PFSK-1 (cell line): ENCODE results near the gene RAI2.

Source experiments
- FOXP2 ChIP-seq: optimal IDR thresholded peaks from 2 replicates; pipeline ENCODE3; 2011; ENCODE audit warnings: borderline replicate concordance, control low read depth, inconsistent platforms; ENCODE audit not compliant: insufficient read depth; ENCODE audit errors: extremely low read length, extremely low read depth
- POLR2AphosphoS5 ChIP-seq: IDR thresholded peaks from 2 replicates; pipeline ENCODE4 v1.6.1; 2012; ENCODE audit warnings: low read depth, mild to moderate bottlenecking, control low read depth, low read length, moderate library complexity
- REST ChIP-seq, 2 experiments: IDR thresholded peaks; 2 replicates each; pipeline versions ENCODE4 v1.6.1 to v1.8.0; 2011 to 2012; ENCODE audit warnings: low read depth in 2 of 2, low read length in 2 of 2, control low read depth in 1 of 2, inconsistent platforms in 1 of 2, mild to moderate bottlenecking in 1 of 2, moderate library complexity in 1 of 2; ENCODE audit not compliant: insufficient read depth in 1 of 2
- SIN3A ChIP-seq: IDR thresholded peaks from 2 replicates; pipeline ENCODE4 v1.6.1; 2012; ENCODE audit warnings: mild to moderate bottlenecking, low read length, moderate library complexity, borderline replicate concordance; ENCODE audit not compliant: insufficient read depth
- TAF1 ChIP-seq: IDR thresholded peaks from 2 replicates; pipeline ENCODE4 v1.6.1; 2012; ENCODE audit warnings: low read length, control low read depth, borderline replicate concordance; ENCODE audit not compliant: insufficient read depth

The RAI2 gene

DNA sequence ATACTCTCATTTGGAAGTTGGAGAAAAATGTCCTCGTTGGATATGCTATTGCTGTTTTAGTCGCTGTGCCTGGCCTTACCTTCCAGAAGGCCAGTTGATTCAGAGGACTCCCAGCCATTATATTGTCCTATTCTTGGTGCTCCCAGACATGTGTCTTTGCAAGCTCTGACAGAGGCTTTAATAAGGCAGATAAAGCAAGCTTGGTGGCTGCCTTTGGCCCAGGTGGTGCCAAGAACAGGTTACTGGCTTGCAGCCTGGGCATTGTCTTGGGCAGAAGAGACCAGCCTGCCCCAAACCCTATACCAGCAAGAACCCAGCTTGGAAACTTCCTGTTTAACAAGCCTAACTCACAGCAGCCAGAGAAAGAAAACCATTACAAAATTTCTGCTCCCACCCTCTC, 16.9 kb downstream of the RAI2 start:
- TF ChIP-seq TAF1 (no peak), FOXP2 (no peak), POLR2AphosphoS5 (no peak), SIN3A (no peak), REST (IDR thresholded peaks at IDR 0.05; ENCODE audit: insufficient read depth in 1 of 2, low read depth in 2 of 2, low read length in 2 of 2) (no peak)

GRCh38 chrX:17842769-17843525, 18.2 kb downstream of the RAI2 start:
- no peak for TF ChIP-seq SIN3A
- TF ChIP-seq POLR2AphosphoS5: no peak
- TF ChIP-seq REST (IDR thresholded peaks at IDR 0.05; ENCODE audit: insufficient read depth in 1 of 2, low read depth in 2 of 2, low read length in 2 of 2): no peak
- TF ChIP-seq FOXP2: no peak
- TF ChIP-seq TAF1: no peak

GRCh38 chrX:17839269-17839668, 21.8 kb downstream of the RAI2 start:
- TF ChIP-seq SIN3A: no peak
- no peak for TF ChIP-seq REST (IDR thresholded peaks at IDR 0.05; ENCODE audit: insufficient read depth in 1 of 2, low read depth in 2 of 2, low read length in 2 of 2)
- TF ChIP-seq POLR2AphosphoS5: no peak
- TF ChIP-seq FOXP2: no peak
- TF ChIP-seq TAF1: no peak

DNA sequence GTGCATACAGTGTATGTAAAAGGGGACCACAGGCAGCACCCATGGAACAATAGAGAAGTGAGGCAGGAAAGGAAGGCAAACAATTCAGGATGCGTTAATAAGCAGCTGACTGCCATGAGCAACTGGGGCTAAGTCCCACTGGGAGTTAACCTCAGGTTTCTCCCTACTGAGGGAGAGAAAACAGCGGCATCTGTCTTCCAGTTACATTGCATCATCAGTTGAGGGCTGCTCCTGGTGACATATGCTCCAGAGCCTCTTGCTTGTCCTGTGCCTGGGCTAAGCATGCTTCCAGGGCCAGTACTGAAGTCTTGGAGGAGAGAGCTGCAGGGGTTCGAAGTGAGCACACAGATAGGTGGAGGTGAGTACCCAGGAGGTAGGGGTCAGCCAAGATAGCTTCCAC, 24.3 kb downstream of the RAI2 start:
- no peak for TF ChIP-seq POLR2AphosphoS5
- TF ChIP-seq TAF1: no peak
- TF ChIP-seq FOXP2: no peak
- TF ChIP-seq SIN3A: no peak
- TF ChIP-seq REST (IDR thresholded peaks at IDR 0.05; ENCODE audit: insufficient read depth in 1 of 2, low read depth in 2 of 2, low read length in 2 of 2): no peak
